GM21423 (cell line): ENCODE results near the gene C12orf43.
"Not testable (repeated sequence)": the region's sequence is repeated elsewhere in the genome, so short reads cannot be mapped to it uniquely, and the experiment has no call there.

ENCODE experiments used
- ATAC-seq: cut with Tn5 transposase; IDR thresholded peaks from one replicate; pipeline ENCODE4 v1.9.1; 2021; ENCODE audit warnings: mild to moderate bottlenecking, moderate library complexity; ENCODE audit not compliant: unreplicated experiment

The C12orf43 gene

DNA sequence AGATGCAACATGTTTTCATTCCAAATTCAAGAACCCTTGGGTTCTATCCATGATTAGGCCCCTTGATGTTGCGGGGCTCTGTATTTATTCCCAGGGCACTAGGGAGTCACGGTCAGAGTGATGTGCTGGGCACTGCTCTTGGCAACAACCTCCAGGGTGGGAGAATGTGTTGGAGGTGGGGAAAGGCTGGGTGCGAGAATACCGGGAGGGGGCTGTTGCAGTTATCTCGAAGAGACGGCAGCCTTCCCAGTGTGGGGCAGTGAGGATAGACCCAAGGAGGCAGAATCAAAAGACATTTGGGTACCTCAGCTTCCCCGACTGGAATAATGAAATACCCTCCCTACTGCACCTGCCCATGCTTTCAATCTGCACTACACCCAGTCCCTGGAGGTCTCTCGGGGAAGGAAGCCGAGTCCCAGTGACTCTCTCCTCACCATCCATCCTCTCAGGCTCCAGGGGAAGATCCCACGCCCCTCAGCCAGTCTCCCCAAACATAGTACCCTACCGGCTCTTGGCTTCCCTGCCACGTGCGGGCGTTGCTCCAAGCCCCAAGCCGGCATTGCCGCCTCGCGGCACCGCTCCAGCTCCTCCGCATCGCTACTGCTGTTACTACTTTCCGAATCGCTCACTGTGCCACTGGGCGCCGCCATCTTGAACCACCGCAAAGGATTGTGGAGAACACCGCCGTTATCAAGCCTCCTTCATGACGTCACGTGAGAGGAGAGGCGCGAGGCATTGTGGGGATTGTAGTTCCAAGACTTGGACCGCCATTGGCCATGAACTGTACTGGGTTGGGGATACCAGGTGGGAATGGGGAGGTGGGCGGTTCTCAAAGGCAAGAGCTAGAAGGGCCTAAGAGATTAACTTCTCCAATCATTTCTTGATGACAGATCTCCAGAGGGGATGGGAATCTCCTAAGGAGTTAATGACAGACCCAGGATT lies at the start of gene C12orf43:
Gene C12orf43 (minus strand): TSS at position 663 of the 942 bp plus-strand sequence. CDS start 13 bp downstream, at position 650.
- peak; percentile 96 for ATAC-seq

DNA sequence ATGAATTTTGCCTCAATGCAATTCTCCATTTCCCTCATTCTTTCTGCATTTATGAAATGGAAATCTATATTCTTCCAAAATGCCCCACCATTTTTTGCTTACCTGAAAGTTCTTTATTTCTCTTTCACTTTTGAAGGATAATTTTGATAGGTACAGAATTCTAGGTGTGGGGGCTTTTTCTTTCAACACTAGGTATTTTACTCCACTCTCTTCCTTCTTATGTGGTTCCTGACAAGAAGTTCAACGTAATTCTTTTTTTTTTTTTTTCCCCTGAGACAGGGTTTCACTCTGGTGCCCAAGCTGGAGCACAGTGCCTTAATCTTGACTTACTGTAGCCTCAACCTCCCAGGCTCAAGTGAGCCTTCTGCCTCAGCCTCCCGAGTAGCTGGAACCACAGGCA lies 49.1 kb upstream of the C12orf43 start:
- ATAC-seq = no peak

DNA sequence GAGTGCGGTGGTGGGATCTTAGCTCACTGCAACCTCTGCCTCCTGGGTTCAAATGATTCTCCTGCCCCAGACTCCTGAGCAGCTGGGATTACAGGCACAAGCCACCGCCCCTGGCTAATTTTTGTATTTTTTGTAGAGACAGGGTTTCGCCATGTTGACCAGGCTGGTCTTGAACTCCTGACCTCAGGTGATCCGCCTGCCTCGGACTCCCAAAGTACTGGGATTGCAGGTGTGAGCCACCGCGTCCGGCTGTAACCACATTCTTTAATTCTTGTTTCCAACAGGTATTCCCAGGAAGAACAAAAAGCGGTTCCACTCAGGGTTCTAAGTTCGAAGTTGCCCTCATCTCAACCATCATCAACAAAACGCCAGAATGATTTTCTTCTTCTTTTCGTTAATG lies 48.3 kb upstream of the C12orf43 start:
- ATAC-seq = not testable (repeated sequence)

DNA sequence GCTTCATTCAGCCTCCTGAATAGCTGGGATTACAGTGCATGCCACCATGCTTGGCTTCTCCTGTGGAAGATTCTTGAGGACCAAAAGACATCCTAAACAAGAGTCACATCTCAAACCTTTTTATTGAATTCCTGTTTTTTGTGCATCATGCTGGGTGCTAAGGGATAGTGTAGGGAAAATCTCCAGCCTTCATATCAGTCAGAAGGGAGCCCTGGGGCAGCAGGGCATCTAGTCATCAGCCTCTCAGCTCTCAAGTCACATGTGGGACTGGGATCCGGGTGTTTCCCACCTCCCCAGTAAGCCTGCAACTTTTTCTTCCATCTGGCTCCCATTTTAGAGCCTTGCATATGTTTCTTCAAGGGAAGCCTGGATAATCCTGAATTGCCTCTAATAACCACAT lies 47.8 kb upstream of the C12orf43 start:
- ATAC-seq = no peak

DNA sequence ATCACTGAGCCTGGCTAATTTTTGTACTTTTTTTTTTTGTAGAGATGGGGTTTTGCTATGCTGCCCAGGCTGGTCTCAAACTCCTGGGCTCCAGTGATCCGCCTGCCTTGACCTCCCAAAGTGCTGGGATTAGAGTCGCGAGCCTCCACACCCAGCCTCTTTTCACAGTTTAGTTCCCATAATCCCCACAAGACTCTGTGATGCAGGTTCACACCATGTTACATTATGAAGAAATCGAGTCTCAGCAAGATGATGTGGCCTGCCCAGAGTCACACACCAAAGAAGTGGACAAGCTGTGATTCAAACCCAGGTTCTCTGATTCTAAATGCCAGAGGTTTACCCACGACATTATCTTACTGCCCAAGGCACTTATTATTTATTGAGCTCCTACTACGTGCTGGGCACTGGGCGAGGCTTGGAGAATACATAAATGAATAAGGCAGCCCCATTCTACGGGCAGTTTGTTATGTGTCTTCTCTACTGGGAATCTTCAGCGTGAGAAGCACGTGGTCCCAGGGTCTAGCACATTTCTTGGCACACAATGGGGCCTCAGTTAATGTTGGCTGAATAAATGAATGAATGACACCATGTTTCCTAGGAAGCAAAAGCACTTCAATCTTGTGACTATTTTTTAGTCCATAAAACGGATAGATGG lies 46.2 kb upstream of the C12orf43 start:
- no peak for ATAC-seq

DNA sequence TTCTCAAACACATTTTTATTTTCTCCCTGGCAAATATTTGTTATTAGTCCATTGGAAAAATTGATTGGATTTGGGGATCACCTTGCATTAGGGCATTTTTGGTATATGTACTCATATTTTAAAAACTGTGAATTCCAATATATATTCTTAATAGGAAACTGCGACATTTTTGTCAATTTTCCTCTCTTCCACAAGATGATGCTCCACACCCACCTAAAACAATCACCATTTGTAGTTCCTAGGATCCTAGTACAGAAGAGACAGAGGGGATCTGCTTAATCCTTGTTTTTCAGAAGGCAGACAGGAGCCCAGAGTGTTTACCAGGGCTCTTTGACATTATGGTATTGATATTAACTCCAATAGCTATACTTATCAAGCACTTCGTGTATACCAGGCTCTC lies 45.5 kb upstream of the C12orf43 start:
- no peak for ATAC-seq

DNA sequence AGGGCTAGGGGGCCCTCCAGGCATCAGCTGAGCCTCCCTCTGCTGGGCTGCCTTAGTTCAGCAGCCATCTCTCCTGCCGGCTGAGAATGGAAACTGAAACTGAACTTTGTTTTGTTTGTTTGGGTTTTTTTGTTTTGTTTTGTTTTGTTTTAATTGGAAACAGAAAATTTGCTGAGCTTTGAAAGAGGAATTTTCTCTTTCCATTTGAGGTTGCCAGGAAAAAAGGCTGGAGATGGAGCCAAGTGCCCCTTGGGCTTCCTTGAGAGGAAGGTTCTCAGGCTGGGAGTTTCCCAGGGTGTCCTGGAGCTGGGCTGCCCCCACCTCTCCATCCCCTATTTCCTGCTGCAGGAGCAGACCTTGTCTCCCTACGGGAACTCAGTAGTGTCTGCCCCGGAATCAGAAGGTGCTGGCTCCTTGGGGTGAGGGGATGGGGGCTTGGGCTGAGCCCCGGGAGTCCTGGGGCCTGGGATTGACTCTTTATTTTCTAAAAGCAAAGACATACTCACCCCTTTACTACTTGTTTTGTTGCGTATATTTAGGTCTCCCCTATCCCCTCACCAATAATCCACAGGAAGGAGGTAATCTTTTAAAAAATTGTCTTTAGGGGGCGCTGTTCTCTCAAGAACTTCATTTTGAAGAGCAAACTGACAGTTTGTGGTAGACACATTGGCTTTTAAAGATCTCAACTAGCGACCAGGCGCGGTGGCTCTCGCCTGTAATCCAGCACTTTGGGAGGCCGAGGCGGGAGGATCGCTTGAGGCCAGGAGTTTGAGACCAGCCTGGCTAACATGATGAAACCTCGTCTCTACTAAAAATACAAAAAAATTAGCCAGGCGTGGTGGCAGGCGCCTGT lies 44.1 kb upstream of the C12orf43 start:
- peak; percentile 78 for ATAC-seq

DNA sequence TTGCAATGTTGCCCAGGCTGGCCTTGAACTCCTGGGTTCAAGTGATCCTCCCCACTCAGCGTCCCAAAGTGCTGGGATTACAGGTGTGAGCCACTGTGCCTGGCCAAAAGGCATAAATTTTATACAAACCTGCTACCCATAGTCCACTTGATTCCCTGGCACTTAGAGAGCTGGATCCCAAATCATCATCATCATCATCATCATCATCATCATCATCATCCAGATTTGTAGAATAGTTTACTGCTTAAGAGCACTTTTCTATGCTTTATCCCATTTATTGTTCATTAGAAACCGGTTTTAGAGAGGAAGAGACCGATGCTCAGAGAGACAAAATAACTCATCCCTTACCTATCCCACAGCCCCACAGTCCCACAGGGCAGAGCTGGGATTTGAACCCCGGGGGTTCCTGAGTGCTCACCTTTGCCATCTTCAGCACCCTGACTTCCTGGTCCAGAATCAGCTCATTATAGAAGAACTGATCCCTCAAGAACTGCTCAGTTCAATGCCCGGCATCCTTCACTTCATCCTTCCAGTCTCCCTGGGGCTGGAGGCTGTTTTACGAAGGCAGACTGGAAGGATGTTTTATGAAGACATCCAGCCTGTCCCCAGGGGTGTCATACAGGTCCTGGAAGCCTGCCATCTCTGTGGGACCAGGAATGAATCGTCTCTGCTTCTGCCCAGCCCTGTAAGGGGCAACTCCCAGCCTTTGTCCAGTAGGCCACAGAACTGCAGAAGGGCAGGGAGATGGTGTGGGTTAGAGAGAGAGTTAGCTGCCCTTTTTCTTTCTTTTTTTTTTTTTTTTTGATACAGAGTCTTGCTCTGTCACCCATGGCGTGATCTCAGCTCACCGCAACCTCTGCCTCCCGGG lies 43.0 kb upstream of the C12orf43 start:
- peak; percentile 8 for ATAC-seq

- no peak for ATAC-seq
Measured at GRCh38 chr12:121057794-121058193, 41.5 kb upstream of the C12orf43 start.

GRCh38 chr12:121053706-121054105 lies 37.4 kb upstream of the C12orf43 start:
- no peak for ATAC-seq

DNA sequence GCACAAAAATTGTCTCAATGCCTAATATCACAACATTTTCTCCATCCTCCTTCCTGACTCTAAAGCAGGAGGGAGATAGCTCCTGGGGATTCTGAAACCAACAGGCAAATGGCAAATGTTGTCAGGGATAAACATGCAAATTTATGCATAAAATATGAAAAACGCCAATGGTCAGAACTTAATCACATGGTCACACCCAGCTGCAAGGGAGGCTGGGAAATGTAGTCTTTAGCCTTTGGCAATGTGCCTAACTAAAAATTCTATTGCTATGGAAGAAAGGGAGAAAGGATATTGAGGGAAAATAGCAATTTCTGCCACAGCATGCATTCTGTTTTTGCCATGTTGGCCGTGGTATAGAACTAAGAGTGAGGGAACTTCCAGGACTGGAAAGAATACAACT lies 34.4 kb upstream of the C12orf43 start:
- ATAC-seq = no peak

DNA sequence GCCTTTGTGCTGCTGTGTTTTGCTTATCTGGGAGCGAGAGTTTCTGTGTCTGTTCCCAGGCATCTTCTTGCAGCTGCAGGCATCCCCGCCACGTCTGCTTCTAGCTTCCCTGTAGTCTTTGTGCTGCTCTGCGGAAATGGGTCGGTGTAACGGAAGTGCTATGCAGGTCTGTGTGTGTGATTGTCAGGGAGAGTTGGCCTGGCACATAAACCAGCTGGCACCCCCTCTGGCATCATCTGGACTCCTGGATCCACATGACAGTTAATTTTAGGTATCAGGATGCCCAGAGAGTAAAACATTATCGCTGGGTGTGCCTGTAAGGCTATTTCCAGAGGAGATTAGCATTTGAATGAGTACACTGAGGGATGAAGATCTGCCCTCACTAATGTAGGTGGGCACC lies 32.2 kb upstream of the C12orf43 start:
- ATAC-seq = no peak

DNA sequence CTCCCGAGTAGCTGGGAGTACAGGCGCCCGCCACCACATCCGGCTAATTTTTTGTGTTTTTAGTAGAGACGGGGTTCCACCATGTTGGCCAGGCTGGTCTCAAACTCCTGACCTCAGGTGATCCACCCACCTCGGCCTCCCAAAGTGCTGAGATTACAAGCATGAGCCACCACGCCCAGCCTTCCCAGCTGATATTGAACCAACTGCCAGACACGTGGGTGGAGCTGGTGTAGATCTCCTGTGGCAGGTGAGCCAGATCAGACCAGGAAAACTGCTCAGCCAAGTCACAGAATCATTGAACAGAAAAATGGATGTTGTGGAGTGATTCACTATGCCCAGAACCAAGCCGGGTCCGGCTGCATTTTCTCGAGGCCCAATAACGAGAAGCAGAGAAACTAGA lies 31.1 kb upstream of the C12orf43 start:
- not testable (repeated sequence) for ATAC-seq

DNA sequence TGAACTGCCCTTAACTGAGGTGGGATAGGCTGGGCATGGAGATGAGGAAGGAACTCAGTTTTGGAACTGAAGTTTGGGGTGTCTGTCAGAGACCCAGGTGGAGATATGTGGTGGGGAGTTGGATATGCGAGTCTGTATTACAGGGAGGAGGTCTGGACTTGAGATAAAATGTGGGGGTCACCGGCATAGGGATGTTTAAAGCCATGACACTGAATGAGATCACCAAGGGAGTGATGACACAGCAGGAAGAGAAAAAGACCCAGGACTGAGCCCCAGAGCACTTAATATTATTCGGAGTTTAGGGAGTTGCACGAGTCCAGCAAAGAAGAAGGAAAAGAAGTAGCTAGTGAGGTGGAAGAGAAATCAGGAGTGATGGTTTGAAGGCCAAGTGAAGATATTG lies 26.8 kb upstream of the C12orf43 start:
- ATAC-seq = no peak

DNA sequence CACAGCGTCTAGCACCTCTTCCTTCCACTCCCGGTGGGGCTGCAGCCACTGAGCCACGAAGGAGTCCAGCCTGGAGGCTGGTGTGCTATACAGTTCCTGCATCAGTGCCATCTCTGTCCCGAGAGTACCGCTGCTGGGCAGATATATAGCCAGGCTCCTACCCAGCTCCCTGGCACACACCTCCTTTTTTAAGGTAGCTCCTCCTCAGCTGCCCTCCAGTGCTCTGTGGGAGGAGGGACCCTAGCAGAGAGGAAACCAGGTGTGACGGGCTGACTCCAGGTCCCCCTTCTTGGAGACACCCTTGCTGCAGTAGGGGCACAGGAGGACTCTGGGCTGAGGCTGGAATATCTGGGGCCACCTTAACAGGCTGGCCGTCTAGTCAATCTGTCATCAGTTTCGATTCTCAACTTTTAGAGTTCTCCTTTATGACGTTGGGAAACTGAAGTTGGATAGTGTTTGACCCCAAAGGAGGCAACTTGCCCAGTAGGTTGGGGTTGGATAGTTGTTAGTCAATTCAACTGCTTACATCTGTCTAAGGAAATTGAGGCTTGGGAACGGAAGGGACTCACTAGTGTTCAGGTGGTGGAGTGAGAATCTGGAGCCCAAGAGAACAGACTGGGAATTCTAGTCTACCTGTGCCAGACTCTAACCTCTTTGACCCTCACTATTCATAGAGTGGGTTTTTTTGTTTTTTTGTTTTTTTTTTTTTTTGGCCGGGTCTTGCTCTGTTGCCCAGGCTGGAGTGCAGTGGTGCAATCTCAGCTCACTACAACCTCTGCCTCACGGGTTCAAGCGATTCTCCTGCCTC lies 22.8 kb upstream of the C12orf43 start, which contains the start of gene OASL:
Gene OASL (minus strand): TSS at position 386 of the 808 bp plus-strand sequence. CDS start 275 bp downstream, at position 111.
- ATAC-seq = peak; percentile 76

DNA sequence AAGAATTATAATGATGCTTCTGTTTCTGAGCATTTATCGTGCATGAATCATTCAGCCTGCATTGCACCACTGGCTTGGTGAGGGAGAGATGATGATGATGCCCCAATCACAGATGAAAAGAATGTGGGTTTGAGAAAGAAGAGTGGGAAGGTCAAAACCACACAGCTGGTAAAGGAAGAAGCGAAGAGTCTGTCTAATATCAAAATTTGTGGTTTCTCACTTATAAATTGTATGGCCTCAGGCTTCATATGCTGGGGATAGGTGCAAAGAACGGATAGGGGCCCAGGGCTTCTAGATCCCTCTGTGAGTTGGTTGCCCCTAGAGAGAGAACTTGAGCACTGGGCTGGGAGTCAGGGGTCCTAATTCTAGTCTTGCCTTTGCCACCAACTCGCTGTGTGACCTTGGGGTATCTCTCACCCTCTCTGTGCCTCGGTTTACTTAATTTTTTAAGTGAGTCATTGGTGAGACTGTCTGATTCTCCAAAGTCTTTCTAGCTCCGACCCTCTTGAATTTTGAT lies 20.6 kb upstream of the C12orf43 start:
- ATAC-seq = no peak

DNA sequence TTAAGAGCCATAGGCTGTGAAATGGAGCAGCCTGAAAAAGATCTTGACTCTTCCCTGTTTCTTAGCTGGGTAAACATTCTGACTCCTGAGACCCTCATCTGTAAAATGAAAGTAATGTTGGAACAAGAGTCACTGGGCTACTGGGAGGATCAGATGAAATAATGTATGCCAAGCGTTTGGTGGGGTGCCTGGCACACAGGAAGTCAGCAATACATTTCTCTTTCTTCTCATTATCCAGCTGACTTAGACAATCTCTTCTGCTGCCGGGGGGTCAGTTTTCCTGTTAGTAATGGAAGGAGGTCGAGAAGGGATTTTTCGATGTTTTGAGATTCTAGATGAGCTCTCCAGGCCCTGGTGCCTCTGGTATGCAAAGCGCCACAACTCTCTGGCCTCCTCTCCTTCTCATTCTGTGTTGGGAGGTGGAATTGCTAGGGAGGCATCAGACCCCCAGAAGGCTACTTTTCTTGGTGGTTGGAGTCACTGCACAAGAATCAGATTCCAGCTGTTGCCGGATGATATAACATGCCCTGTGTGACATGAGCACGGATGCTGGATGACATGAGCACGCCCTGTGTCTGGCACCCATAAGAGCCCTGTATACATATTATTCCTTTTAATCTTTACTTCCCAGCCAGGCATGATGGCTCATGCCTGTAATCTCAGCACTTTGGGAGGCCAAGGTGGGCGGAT lies 18.5 kb upstream of the C12orf43 start:
- no peak for ATAC-seq

DNA sequence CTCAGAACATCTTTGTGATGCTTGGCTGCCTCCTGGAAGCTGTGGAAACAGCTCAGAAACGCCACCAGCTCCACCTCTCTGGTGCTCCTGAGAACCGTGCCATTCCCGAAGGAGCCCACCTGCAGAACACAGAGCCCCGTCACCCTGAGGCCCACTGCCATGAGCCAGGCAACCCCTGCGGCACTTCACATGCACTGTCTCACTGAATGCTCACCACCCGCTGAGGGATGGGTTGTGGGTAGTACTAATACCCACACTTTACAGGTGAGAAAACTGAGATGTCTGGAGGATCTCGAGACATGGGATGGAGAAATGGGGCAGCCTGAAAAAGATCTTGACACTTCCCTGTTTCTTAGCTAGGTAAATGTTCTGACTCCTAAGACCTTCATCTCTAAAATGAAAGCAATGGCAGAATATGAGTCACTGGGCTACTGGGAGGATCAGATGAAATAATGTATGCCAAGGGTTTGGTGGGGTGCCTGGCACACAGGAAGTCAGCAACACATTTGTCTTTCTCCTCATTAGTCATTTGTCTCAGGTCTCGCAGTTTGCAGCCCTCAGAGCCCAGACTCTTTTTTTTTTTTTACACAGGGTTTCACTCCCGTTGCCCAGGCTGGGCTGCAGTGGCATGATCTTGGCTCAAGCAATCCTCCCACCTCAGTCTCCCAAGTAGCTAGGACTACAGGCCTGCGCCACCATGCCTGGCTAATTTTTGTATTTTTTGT lies 17.5 kb upstream of the C12orf43 start:
- ATAC-seq = no peak
